NCI-H2107 treated with DMSO at 0.1 percent for 48 hours (cell line): ENCODE results near the gene COA1.
A peak's percentile ranks its signal among the peaks of the same experiment; 100 is the strongest.

Experiments used
- DNase-seq: peaks from one replicate; lab custom pipeline; 2025; ENCODE audit not compliant: unreplicated experiment; lab: John Stamatoyannopoulos, UW

COA1 gene

DNA sequence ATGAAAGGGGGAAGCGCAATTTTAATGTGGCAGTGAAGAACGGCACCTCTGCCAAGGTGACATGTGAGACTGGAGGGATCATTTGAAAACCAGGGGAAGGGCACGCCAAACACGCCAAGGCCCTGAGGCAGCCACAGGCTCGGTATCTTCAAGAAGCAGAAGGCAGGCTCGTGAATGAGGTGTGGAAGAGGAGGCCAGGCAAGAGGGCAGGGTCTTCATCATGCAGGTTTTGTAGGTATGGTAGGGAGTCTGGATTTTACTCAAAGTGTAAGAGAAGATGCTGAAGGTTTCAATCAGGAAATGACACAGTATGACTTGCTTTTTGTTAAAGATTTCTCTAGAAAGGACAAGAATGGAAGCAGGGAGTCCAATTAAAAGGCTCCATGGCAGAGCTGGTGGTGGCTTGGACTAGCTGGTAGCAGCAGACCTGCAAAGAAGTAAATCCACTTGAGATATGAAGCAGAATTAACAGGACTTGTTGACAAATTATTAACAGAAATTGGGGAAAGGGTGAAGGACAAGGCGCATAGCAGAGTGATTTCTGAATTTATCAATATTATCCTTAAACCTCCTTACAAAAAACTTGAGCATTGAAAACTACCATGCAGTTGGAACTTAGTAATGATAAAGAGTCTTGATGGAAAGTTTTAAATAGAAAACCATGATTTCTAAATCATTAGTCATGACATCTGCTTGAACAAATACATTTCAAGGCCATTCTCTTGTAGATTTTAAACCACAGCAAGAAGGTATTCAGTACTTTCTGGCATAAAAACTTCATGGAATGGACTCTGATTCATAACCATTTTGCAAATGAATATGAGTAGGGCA, 70.4 kb downstream of the COA1 start:
- no peak for DNase-seq

DNA sequence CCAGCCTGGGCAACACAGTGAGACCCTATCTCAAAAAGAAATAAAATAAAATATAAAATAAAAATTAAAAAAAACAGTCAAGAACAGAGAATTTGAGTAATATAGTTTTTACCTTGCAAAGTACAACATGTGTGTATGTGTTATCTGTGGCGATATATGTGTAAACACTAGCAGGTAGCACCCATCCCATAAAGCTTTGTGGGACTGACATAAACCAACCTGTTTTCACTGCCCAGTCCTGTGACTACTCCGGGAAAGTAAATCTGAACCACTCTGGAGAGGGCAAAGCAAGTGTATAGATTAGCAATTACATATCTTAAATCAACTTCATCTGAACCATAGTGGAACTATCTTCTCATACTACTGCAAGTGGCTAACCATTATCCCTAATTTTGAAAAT, 72.3 kb downstream of the COA1 start:
- no peak for DNase-seq

DNA sequence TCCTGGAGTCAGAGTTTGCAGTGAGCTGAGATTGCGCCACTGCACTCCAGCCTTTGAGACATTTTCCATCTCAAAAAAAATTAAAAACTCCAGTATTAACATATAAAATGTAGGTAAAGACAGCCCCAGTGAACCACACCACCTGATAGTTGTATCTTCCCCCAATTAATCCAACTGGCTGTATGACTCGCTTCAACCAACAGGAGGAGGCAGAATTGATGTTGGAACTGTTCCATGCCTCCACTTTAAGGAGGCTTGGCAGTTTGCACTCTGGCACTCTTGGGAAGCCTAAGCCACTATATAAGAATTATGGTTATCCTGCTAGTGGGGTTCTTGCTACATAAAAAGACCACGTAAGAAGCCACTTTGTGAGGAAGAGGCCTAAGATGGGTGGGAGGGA, 73.7 kb downstream of the COA1 start:
- DNase-seq: no peak

DNA sequence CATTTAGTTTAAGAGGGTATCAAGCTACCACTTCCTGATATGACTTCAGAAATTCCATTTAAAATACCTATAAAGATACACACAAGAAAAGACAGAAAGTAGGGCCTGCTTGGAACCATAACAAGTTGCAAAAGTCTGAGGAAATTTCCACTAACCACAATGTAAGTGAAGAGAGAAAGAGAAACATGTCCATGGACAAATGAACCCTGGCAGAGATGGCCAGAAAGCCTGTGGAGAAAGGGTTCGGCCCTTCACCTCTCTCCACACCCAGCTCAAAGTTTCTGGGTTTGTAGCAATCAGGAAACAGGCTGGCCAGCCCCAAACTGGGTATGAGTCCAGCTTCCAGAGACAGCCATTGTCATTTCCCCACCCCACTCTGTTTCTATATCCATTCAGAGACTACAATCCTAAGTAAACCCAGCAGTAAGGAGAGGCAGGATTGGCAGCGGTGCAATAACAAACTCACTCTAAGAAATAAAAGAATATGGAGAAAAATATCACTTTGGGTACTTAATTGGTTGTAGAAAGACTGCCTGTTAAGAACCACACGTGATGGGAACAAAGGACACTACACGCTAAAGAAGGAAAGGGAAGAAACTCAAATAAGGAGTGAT, 75.3 kb downstream of the COA1 start:
- DNase-seq: no peak

DNA sequence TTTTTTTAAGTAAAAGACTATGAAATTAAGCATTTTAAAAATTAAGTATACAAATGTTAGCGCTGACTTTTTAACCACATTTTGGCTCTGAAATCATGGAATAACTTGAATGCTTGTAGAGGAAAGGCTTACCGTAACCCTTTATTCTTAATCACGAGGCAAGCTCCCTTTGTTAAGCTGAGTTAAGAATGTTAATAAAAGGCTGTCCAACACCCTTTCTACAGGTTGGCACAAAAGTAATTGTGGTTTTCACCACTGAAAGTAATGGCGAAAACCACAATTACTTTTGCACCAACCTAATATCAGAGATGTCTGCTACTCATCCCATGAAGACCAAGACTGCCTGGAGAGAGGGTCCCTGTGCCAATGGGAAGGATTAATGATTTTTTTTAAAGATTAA, 75.9 kb downstream of the COA1 start:
- no peak for DNase-seq

DNA sequence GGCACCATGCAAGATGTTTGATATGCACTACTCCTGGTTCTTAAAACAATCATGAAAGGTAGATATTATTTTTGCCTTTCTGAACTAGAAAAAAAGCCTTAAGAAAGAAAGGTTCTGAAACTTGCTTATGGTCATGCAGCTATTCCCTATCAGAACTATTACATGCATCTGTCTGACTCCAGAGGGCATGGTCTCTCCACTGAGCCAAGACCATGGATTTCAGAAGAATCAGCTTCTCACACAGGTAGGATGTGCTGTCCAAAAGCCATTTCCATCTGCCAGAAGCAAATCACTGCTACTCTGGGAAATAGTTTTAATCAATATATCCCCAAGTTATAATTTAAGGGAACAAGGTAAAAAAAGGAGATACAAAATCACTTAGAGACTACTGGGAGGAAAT, 77.0 kb downstream of the COA1 start:
- no peak for DNase-seq

DNA sequence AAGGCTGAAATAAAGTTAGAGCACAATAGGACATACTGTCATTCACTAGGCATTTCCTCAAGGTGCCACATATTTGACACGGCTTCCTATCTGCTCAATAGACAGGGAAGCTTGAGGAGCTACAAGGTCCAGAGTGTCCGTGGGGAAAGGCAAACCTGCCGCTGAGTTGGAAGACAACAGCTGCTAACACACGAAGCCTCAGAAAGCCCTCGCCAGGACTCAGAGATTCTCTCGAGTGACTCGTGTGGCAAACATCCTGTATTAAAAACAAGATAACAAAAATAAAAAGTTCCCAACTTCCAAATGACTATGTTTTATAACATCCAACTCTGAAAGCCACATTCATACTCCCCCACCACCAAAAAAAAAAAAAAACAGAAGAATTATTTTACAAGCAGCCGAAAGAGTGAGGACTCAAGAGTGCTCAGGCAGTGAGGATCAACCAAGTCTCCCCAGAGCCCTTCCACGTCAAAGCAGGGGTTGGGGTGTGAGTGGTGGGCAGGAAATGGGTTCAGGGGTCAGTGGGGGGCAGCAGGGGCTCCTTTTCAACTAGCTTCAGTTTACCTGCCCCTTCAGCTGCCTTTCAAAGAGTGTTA, 78.8 kb downstream of the COA1 start:
- no peak for DNase-seq

DNA sequence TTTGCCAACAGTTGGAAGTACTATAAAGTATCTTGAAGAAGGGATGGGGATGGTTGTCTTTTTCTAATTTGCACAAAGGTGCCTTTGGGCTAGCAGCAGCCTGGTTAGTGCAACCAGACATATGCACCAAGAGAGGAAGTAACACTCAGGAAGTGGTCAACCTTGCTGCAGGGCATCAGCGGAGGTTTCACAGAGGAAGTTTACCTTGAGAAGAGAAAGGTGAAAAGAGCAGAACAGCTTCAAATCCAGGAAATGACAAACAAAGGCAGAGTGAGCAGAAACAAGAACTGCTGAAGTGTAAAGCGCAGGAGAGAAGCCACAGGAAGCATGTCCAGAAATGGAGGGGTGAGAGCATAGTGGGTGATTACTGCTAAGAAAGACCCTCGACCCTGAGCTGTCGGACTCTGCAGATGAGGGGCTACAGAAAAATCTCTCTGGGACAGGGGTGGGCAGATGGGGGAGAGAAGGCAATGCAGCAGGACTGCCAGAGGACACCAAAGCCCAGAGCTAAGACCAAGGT, 79.5 kb downstream of the COA1 start:
- no peak for DNase-seq

DNA sequence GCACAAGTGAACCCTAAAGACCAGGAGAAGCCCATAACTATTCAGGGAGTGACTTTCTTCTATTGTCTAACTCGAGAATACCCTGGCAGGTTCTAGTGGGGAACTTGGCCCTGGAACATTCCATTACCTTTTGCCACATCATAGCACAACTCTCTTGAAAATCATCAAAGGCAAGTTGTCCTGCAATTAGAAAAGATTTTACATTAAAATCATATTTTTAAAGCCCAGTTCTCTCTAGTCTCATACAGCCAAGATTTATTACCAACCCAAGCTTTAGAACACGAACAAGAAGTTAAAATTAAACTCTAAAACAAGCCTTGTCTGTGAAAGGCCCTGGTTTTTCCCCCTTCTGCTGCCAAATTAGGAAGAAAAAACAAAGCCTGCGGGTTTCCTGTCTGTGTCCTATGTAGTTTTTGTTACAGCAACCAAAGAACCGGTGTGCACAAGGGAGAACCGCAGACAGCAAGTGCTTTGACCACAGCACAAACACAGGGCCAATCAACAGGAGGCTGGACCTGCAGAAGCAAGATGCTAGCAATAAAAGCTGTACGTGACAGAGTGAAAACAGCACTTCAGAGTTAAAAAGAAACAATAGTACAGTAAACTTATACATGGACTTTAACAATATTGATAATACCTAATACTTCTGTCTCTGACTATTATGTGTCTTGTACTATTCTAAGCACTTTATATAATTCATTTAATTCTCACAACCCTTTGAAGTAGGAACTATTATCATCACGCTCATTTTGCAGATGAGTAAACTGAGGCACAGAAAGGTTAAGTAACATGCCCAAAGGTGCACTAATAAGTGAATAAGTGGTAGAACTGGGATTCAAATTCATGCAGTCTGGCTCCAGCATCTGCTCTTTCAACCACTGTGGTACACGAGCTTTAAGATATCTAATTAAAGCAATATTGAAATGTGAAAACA, 80.6 kb downstream of the COA1 start:
- DNase-seq: peak; percentile 53

DNA sequence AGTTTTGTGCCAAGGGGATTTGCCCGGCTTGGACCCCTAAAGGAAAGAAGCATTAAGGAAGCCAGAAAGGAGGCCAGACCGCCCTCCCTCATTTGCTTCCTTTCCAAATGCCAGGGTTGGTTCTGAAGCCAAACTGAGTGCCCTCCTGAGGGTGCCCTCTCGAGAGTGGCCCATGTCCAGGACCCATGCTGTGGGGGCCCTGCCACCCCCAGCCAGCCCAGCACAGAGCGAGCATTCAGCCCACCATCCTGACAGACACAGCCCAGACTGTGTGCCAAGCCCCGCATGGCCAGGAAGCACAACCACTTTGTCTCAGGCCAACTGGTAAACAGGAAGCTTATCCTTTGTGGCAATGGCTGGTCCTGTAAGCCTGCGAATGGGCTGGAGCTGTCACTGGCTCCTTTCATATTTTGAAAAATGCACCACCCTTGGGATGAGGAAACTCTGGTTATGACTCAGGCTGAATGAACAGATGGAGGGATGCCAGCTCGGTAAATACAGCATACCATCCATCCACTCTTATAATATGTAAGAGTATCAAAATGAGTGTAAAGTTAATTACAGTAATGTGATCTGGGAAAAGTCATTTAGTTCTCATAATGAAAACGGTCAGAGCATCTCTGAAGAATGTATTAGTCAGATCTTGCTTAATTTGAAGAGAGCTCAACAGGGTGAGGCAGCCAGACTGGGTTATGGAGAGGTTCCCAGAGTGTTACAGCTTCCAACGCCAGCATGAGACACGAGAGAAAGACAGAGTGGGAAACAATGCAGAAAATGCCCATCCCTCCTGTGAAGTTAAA, 81.5 kb downstream of the COA1 start:
- DNase-seq: peak; percentile 65

DNA sequence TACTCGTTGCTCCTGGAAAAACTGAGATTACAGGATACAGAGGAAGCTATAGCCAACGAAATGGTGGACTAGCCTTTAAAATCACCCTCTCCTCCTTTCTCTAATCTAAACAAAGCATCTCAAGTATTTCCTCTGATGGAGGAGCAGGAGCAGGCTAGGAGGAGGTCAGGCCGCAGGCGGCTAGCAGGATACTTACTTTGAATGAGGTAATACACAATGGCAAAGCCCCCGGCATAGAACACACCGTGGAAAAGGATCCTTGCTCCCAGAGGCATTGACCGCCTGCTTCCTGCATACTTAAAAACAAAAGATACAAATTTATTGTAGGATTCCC, 82.0 kb downstream of the COA1 start:
- DNase-seq: no peak

DNA sequence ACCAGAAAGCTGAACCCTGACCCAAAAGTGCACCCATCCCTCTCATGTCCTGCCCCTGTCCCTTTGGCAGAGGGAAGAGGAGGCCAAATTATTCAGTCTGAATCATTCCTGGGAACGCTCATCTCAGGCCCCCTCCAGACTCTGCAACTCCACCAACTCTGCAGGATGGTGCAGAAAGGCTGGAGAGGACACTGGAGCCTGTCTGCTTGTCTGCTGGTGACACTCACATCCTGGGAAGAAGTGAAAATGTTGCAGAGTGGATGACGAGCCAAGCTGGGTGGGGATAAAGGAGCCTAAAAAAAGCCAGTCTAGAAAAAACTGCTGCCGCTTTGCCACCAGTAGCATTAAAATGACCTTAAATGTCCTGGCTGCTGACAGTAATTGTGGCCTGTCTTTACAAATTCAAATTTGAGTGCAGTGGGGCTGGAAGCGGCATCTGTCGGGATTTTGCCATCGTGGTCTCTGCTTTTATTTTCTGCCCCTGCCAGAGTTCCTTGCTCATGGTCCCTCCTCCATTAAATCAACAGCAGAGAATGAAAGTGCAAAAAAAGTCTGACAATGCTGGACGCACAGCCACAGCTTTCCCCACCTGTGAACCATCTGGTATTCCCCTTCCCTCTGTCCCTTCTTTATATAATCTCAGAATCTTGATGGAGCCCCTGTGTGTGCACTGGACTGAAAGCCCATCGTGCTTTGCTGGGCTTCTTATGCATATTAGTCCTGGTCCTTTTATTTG, 82.6 kb downstream of the COA1 start:
- DNase-seq: no peak

DNA sequence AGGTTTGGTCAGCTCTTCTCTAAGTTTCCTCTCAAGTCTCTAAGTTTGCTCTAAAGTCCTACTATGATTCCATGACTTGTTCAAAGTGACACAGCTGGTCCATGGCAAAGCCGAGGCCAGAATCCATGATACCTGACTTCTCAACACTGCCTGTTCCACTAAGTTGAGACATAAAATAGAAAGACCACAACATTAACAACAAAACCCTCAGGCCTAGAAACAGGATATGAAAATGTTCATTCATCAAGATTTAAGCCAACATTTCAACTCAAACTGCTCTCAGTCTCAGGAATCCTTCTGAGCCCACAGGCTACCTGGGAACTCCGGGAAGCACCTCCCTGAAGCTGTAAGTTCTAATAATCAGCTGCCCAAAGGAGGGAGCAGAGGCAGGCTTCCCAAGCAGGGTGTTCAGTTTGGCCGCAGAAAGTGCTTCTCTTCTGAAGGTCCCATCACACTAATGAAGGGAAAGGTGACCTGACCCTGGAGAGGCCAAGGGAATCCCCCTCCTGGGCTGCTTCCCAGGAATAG, 83.6 kb downstream of the COA1 start:
- no peak for DNase-seq

DNA sequence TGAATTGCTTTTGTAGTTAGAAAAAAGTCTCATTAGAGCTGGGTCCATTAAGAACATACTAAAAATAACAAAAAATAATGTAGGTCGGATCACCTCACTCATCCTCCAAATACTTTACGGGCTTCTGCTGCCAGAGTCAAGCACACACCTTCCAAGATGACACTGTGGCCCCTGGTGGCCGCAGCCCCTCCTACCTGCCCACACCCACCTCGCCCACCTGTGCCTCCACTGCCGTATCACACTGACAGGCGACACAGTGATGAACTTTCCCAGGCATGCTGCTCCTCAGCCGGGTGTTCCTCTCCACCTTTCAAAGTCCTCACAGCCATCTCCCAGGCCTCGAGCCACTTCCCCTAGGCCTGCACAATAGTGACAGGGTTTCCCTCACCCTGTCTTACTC, 85.5 kb downstream of the COA1 start:
- DNase-seq: no peak

DNA sequence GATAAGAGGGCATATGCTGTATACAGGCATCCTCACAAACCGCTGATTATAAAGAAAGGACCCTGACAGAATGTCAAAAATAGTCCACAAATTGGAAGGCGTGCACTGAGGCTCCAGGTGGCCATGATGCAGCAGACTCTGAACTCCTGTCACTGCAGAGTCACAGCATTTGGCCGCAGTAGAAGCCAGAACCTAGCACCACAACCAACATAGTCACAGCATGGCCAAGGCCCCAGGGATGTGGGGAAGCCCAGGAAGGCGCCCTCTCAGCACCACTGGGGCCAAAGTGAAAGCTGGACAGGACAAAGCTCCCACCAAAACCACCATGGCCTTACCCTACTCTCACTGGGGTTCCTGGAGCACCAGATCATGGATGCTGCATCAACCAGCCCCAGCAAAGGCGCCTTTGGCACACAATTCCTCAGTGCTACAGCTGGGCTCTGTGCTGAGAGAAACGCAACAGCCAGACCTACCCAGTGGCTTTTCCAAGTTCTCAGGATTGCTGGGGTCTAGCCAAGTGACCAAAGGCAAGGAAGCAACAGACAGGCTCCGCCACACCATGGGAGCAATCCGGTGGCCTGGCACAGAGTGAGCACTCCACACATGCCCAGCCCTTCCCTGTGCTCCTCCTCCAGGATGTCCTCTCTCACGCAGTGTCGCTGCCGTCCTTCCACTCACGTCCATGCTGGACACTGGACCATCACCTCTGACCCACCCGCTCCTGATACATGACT, 86.3 kb downstream of the COA1 start:
- DNase-seq: no peak

DNA sequence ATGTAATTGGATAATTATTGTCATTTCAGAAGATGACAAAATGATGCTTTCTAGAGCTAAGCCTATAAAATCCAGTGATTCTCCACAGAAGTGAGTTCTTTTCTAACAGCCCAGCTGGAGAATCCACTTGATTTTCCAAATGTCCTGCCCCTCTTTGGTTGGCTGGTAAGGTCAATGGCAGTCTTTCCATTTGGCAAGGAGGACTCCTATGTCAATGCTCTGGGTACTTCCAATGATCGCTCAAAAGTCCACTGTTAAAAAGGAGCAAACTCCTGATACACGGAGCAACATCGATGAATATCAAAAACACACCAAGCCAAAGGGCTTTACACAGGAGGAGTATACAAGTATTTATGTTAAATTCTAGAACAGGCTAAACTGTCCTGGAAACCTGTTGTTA, 88.6 kb downstream of the COA1 start:
- no peak for DNase-seq

DNA sequence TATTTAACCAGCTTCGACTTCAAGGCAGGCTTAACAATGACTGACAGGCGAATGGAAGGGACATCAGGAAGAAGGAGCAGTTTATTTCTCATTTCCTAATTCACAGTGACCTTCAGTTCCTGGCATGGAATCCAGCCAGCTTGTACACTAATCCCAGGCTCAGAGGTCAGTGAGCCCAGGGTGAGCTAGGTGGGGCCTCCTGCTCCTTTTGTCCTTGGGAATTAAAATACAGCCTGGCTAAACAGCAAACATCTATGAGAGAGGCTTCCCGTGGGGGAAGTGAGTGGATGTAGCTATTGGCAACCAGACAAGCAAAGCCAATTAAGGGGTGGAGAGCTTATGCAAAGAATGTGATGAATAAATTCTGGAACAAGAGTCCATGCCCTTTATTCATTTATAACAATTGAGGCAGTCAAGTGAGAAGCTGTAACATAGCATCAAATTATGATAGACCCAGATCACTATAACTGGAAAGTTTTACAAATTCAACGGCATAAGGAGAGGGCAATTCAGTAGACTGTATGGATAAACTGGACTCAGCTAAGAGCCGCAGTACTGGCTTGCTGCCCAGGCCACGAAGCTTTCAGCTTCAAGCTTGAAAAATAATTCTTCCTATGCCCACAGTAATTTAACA, 89.3 kb downstream of the COA1 start:
- peak; percentile 88 for DNase-seq

DNA sequence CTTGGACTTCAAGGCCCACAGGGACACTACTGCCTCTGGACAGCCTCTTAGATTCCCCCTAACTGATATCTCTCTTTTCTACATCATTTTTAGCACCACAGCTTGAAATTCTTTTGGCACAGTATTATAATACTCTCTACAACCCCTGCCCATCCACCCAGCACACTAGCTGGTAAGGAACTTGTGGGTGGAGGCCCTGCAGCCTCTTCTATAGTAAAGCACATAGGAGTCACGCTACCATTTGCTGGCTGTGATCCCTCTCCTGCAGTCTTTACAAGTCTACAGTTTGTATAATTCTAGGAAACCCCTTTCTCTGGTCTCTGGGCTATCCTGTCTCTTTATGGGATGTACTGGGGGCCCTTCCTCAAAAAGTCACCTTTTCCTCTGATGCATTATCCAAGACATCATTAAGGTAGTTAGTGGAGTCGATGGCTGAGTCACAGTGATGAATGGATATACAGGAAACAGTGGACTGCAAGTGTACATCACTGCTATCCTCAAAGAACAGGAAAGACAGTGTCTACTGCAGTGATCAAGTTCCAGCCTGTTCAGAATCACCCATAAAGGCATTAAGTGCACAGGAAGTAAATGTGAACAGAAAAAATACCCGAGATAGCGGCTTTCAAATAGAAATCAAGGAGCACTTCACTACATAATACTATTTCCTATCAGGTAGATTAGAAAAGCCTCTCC, 92.1 kb downstream of the COA1 start:
- DNase-seq: no peak
